Activated naive CD4-positive, alpha-beta T cell treated with anti-CD3 and anti-CD28 coated beads, Interleukin-2, amount 10 ng/mL, durations not matched to agents 7 days and 5 days (primary cell): ENCODE results near the gene SUCNR1.
"Not testable (repeated sequence)": the region's sequence is repeated elsewhere in the genome, so short reads cannot be mapped to it uniquely, and the experiment has no call there.

Experiments
- CTCF ChIA-PET: fragments of 350-600 bp; sonication (Branson Sonifier 250); formaldehyde crosslinking; loops from one replicate; lab custom pipeline; 2021; ENCODE audit warnings: antibody characterized with exemption; lab: Charles Lee
- DNase-seq: peaks from one replicate; pipeline ENCODE4 v3.0.0-alpha.2; 2020
- H3K27ac Mint-ChIP-seq: one replicate; pipeline ENCODE4 v1.8.0; 2021; ENCODE audit warnings: mild to moderate bottlenecking, moderate library complexity, mixed read lengths
- H3K27me3 Mint-ChIP-seq: one replicate; pipeline ENCODE4 v1.8.0; 2021; ENCODE audit warnings: mild to moderate bottlenecking, mixed read lengths
- H3K36me3 Mint-ChIP-seq: one replicate; pipeline ENCODE4 v1.8.0; 2021; ENCODE audit warnings: mixed read lengths
- H3K4me1 Mint-ChIP-seq: one replicate; pipeline ENCODE4 v1.8.0; 2021; ENCODE audit warnings: mixed read lengths
- H3K4me3 Mint-ChIP-seq: one replicate; pipeline ENCODE4 v1.8.0; 2021; ENCODE audit warnings: mild to moderate bottlenecking, moderate library complexity, mixed read lengths
- H3K9me3 Mint-ChIP-seq: one replicate; pipeline ENCODE4 v1.8.0; 2021; ENCODE audit warnings: mixed read lengths

The SUCNR1 gene

GRCh38 chr3:151873398-151873797, at the start of gene SUCNR1:
Gene SUCNR1, plus strand, starts transcription at chr3:151873643. Its CDS starts 6,250 bp downstream, at chr3:151879893.
- H3K9me3 Mint-ChIP-seq = no peaks in the 10 kb centered on the region
- peaks cover 14% of the 10 kb centered on the region for H3K4me1 Mint-ChIP-seq
- peaks cover 3% of the 10 kb centered on the region for H3K27me3 Mint-ChIP-seq
- CTCF ChIA-PET = no interaction called here
- DNase-seq = no peak
- H3K27ac Mint-ChIP-seq = no peak within 1 kb of the TSS
- H3K36me3 Mint-ChIP-seq = no peaks in the 10 kb centered on the region
- no peak within 1 kb of the TSS for H3K4me3 Mint-ChIP-seq

- Mint-ChIP-seq H3K4me1 (no peaks in the 10 kb centered on the region), H3K27ac (no peak overlapping the region), H3K9me3 (no peaks in the 10 kb centered on the region), H3K4me3 (no peak overlapping the region), H3K36me3 (no peaks in the 10 kb centered on the region), H3K27me3 (peaks cover 11% of the 10 kb centered on the region)
- CTCF ChIA-PET = no interaction called here
- no peak for DNase-seq
Measured at GRCh38 chr3:151827816-151828215, 45.6 kb upstream of the SUCNR1 start.

- H3K4me3 Mint-ChIP-seq = no peak overlapping the region
- no peak overlapping the region for H3K27ac Mint-ChIP-seq
- CTCF ChIA-PET = interaction anchor here (0.8 to 5.3 kb wide), 6 partner anchors 41 to 668 kb away, joined by 3 to 19 read pairs (median 4); no protein-coding TSS in a partner anchor
- H3K4me1 Mint-ChIP-seq = no peaks in the 10 kb centered on the region
- H3K27me3 Mint-ChIP-seq = peaks cover 25% of the 10 kb centered on the region
- no peaks in the 10 kb centered on the region for H3K36me3 Mint-ChIP-seq
- DNase-seq = no peak
- no peaks in the 10 kb centered on the region for H3K9me3 Mint-ChIP-seq
Measured at GRCh38 chr3:151835751-151836525, 37.5 kb upstream of the SUCNR1 start.

GRCh38 chr3:151837057-151837456, 36.4 kb upstream of the SUCNR1 start:
- DNase-seq = no peak
- H3K36me3 Mint-ChIP-seq = no peaks in the 10 kb centered on the region
- no peak overlapping the region for H3K4me3 Mint-ChIP-seq
- no peaks in the 10 kb centered on the region for H3K9me3 Mint-ChIP-seq
- peaks cover 25% of the 10 kb centered on the region for H3K27me3 Mint-ChIP-seq
- no peak overlapping the region for H3K27ac Mint-ChIP-seq
- CTCF ChIA-PET = interaction anchor here (0.8 to 5.3 kb wide), 4 partner anchors 40 to 669 kb away, joined by 3 to 19 read pairs (median 12); no protein-coding TSS in a partner anchor
- no peaks in the 10 kb centered on the region for H3K4me1 Mint-ChIP-seq

- no peaks in the 10 kb centered on the region for H3K36me3 Mint-ChIP-seq
- peak; percentile 47 for DNase-seq
- H3K27me3 Mint-ChIP-seq = peaks cover 28% of the 10 kb centered on the region
- H3K9me3 Mint-ChIP-seq = no peaks in the 10 kb centered on the region
- no peak overlapping the region for H3K4me3 Mint-ChIP-seq
- CTCF ChIA-PET = interaction anchor here (0.8 to 5.3 kb wide), 16 partner anchors 10 to 682 kb away, joined by 3 to 19 read pairs (median 3); no protein-coding TSS in a partner anchor
- H3K27ac Mint-ChIP-seq = no peak overlapping the region
- H3K4me1 Mint-ChIP-seq = no peaks in the 10 kb centered on the region
Measured at GRCh38 chr3:151838574-151839312, 34.7 kb upstream of the SUCNR1 start.

GRCh38 chr3:151839313-151839631, 34.2 kb upstream of the SUCNR1 start:
- CTCF ChIA-PET = interaction anchor here (0.8 to 5.3 kb wide), 12 partner anchors 9 to 683 kb away, joined by 3 to 19 read pairs (median 3); no protein-coding TSS in a partner anchor
- Mint-ChIP-seq H3K4me3 (no peak overlapping the region), H3K9me3 (no peaks in the 10 kb centered on the region), H3K27me3 (peaks cover 24% of the 10 kb centered on the region), H3K27ac (no peak overlapping the region), H3K4me1 (no peaks in the 10 kb centered on the region), H3K36me3 (no peaks in the 10 kb centered on the region)
- no peak for DNase-seq

GRCh38 chr3:151841801-151842200, 31.6 kb upstream of the SUCNR1 start:
- H3K9me3 Mint-ChIP-seq = no peaks in the 10 kb centered on the region
- H3K27me3 Mint-ChIP-seq = peaks cover 13% of the 10 kb centered on the region
- H3K4me3 Mint-ChIP-seq = no peak overlapping the region
- no peaks in the 10 kb centered on the region for H3K4me1 Mint-ChIP-seq
- H3K36me3 Mint-ChIP-seq = no peaks in the 10 kb centered on the region
- no peak for DNase-seq
- H3K27ac Mint-ChIP-seq = no peak overlapping the region
- CTCF ChIA-PET = interaction anchor here (1.1 kb wide), 1 partner anchor 404 kb away, joined by 3 read pairs; no protein-coding TSS in a partner anchor

- Mint-ChIP-seq H3K36me3 (no peaks in the 10 kb centered on the region), H3K27ac (no peak overlapping the region), H3K4me3 (no peak overlapping the region), H3K27me3 (peaks cover 11% of the 10 kb centered on the region), H3K4me1 (no peaks in the 10 kb centered on the region), H3K9me3 (no peaks in the 10 kb centered on the region)
- CTCF ChIA-PET = no interaction called here
- no peak for DNase-seq
Measured at GRCh38 chr3:151843275-151843674, 30.2 kb upstream of the SUCNR1 start.

- H3K4me1 Mint-ChIP-seq = no peaks in the 10 kb centered on the region
- no peaks in the 10 kb centered on the region for H3K9me3 Mint-ChIP-seq
- H3K27ac Mint-ChIP-seq = no peak overlapping the region
- H3K36me3 Mint-ChIP-seq = no peaks in the 10 kb centered on the region
- peaks cover 15% of the 10 kb centered on the region for H3K27me3 Mint-ChIP-seq
- H3K4me3 Mint-ChIP-seq = no peak overlapping the region
- no peak for DNase-seq
- CTCF ChIA-PET = no interaction called here
Measured at GRCh38 chr3:151845306-151845905, 28.0 kb upstream of the SUCNR1 start.

- H3K27me3 Mint-ChIP-seq = peaks cover 15% of the 10 kb centered on the region
- H3K4me3 Mint-ChIP-seq, CTCF ChIA-PET, H3K9me3 Mint-ChIP-seq, DNase-seq, H3K4me1 Mint-ChIP-seq, H3K27ac Mint-ChIP-seq, H3K36me3 Mint-ChIP-seq: not testable (repeated sequence)
Measured at GRCh38 chr3:151850065-151850464, 23.4 kb upstream of the SUCNR1 start.

GRCh38 chr3:151852074-151852811, 21.2 kb upstream of the SUCNR1 start:
- H3K9me3 Mint-ChIP-seq = no peaks in the 10 kb centered on the region
- H3K27me3 Mint-ChIP-seq = peaks cover 12% of the 10 kb centered on the region
- no peak overlapping the region for H3K27ac Mint-ChIP-seq
- no peak overlapping the region for H3K4me3 Mint-ChIP-seq
- no peaks in the 10 kb centered on the region for H3K36me3 Mint-ChIP-seq
- DNase-seq = no peak
- H3K4me1 Mint-ChIP-seq = no peaks in the 10 kb centered on the region
- CTCF ChIA-PET = no interaction called here

- Mint-ChIP-seq H3K4me3 (no peak overlapping the region), H3K36me3 (no peaks in the 10 kb centered on the region), H3K27me3 (peaks cover 7% of the 10 kb centered on the region), H3K27ac (no peak overlapping the region), H3K4me1 (no peaks in the 10 kb centered on the region), H3K9me3 (no peaks in the 10 kb centered on the region)
- CTCF ChIA-PET = no interaction called here
- no peak for DNase-seq
Measured at GRCh38 chr3:151856118-151856517, 17.3 kb upstream of the SUCNR1 start.

- Mint-ChIP-seq H3K4me3 (no peak overlapping the region), H3K9me3 (no peaks in the 10 kb centered on the region), H3K27me3 (peaks cover 7% of the 10 kb centered on the region), H3K36me3 (no peaks in the 10 kb centered on the region), H3K4me1 (no peaks in the 10 kb centered on the region), H3K27ac (no peak overlapping the region)
- no peak for DNase-seq
- CTCF ChIA-PET = no interaction called here
Measured at GRCh38 chr3:151856641-151857040, 16.8 kb upstream of the SUCNR1 start.

GRCh38 chr3:151859233-151859673, 14.2 kb upstream of the SUCNR1 start:
- no peaks in the 10 kb centered on the region for H3K36me3 Mint-ChIP-seq
- CTCF ChIA-PET = no interaction called here
- no peaks in the 10 kb centered on the region for H3K4me1 Mint-ChIP-seq
- DNase-seq = no peak
- H3K27ac Mint-ChIP-seq = no peak overlapping the region
- H3K4me3 Mint-ChIP-seq = no peak overlapping the region
- H3K27me3 Mint-ChIP-seq = no peaks in the 10 kb centered on the region
- H3K9me3 Mint-ChIP-seq = no peaks in the 10 kb centered on the region
